ENCODE results near the gene GCN1. TPM values are rescaled to one million over a fixed set of nuclear protein-coding genes. Genes with fewer than 3 reads are reported as not detected.

GCN1 gene
- total and polyA plus RNA-seq, 2 donors (not counting 3 experiments of a cell fraction or from before 2014, with no cell fraction given), result 30.1 to 101 TPM

GRCh38 chr12:120134307-120134980 lies 60.1 kb downstream of the GCN1 start:
- no peak for FAIRE-seq
- no peaks in the 10 kb centered on the region for H3K9me3 ChIP-seq (replicated peaks; ENCODE audit: control insufficient read depth, insufficient read depth, low read length)
- POLR2A ChIA-PET, result no interaction called here

More at GRCh38 chr12:120134307-120134980, 60.1 kb downstream of the GCN1 start:
- dilution Hi-C loops (cut with MboI; ENCODE audit: extremely low pct_ligation_motif_present, low sequenced_read_pairs) (no loop called here), intact Hi-C loops (cut with micrococcal nuclease) (no loop called here)
- TF ChIP-seq POLR2AphosphoS5 (IDR thresholded peaks at IDR 0.05; ENCODE audit: insufficient read depth, low read depth, low read length) (no peak), MYC (IDR thresholded peaks at IDR 0.05; ENCODE audit: low read depth, low read length) (no peak), FOS (IDR thresholded peaks at IDR 0.05; ENCODE audit: borderline replicate concordance, insufficient read depth, low read length) (no peak), EZH2 (IDR thresholded peaks at IDR 0.05; ENCODE audit: borderline replicate concordance, low read depth, low read length, severe bottlenecking) (no peak), GATA2 (IDR thresholded peaks at IDR 0.05; ENCODE audit: insufficient read depth, insufficient read length, low read depth, low read length) (no peak), JUN (IDR thresholded peaks at IDR 0.05; ENCODE audit: borderline replicate concordance, insufficient read depth, insufficient read length, low read depth) (no peak), POLR2A (IDR thresholded peaks at IDR 0.05; ENCODE audit: low read depth, low read length) (no peak)
- TF ChIP-seq, protein P1, sequence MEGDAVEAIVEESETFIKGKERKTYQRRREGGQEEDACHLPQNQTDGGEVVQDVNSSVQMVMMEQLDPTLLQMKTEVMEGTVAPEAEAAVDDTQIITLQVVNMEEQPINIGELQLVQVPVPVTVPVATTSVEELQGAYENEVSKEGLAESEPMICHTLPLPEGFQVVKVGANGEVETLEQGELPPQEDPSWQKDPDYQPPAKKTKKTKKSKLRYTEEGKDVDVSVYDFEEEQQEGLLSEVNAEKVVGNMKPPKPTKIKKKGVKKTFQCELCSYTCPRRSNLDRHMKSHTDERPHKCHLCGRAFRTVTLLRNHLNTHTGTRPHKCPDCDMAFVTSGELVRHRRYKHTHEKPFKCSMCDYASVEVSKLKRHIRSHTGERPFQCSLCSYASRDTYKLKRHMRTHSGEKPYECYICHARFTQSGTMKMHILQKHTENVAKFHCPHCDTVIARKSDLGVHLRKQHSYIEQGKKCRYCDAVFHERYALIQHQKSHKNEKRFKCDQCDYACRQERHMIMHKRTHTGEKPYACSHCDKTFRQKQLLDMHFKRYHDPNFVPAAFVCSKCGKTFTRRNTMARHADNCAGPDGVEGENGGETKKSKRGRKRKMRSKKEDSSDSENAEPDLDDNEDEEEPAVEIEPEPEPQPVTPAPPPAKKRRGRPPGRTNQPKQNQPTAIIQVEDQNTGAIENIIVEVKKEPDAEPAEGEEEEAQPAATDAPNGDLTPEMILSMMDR (IDR thresholded peaks at IDR 0.05; ENCODE audit: extremely low read depth in 1 of 2, insufficient read depth in 1 of 2, low read depth in 1 of 2, low read length in 2 of 2), result no peak
- TF ChIP-seq, protein P2, sequence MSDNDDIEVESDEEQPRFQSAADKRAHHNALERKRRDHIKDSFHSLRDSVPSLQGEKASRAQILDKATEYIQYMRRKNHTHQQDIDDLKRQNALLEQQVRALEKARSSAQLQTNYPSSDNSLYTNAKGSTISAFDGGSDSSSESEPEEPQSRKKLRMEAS (IDR thresholded peaks at IDR 0.05; ENCODE audit: insufficient read depth, insufficient read length), result no peak
- Histone ChIP-seq H3K9me1 (replicated peaks; ENCODE audit: control insufficient read depth, extremely low read depth, insufficient read depth, low read length) (no peaks in the 10 kb centered on the region), H3K4me1 (ENCODE audit: control insufficient read depth, extremely low read depth, insufficient read depth, low read length) (no peaks in the 10 kb centered on the region), H3K4me3 (replicated peaks in 1 of 3; ENCODE audit: insufficient read depth in 1 of 3, low read depth in 1 of 3, low read length in 3 of 3) (no peak overlapping the region), H2AFZ (ENCODE audit: low read depth, low read length) (no peak overlapping the region), H3K9ac (replicated peaks; ENCODE audit: extremely low read depth, insufficient read depth, low read length) (no peak overlapping the region), H3K4me2 (ENCODE audit: insufficient read depth, low read length) (no peak overlapping the region), H3K27me3 (ENCODE audit: control insufficient read depth in 2 of 2, insufficient read depth in 2 of 2, low read length in 2 of 2) (no peaks in the 10 kb centered on the region), H4K20me1 (replicated peaks; ENCODE audit: control insufficient read depth, extremely low read depth, insufficient read depth, low read length) (no peaks in the 10 kb centered on the region), H3K36me3 (ENCODE audit: control insufficient read depth in 2 of 2, extremely low read depth in 1 of 2, insufficient read depth in 2 of 2, low read length in 2 of 2) (peaks cover 29 to 69% of the 10 kb centered on the region in 2 experiments), H3K27ac (ENCODE audit: insufficient read depth, low read depth, low read length) (no peak overlapping the region), H3K79me2 (ENCODE audit: control insufficient read depth, insufficient read depth, low read length) (no peaks in the 10 kb centered on the region)
- no TSS peak for BruUV-seq (replicated peaks)
- CTCF ChIA-PET, result no interaction called here
- no peak for DNase-seq (ENCODE audit: low read depth, low spot score)

All from endothelial cell of umbilical vein (primary cell).